Measurements from ENCODE around the gene CDKAL1. TPM values are rescaled to one million over a fixed set of nuclear protein-coding genes. Genes with fewer than 3 reads are reported as not detected.

Gene CDKAL1
- total and polyA plus RNA-seq, 9 of the 15 experiments (the other 6 are each of a cell fraction or from before 2014, with no cell fraction given) = 11.2 to 36.3 (median 20.1) TPM

DNA sequence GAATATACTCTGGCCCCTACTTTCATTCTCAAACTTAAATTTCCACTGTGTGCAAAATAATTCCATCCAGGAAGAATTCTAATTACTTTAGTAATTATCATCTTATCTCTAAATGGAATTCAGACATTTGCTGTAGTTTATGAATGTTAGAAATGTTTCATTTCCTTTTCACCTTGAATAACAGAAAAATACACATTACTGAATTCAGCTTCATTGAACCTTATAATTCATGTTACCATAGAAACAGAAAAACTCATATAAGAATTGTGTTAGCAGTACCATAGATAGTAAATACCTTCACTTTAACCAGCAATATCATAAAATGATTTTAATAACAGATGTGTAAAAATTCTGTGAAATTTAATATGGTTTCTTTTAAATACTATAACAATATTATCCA, 514.9 kb downstream of the CDKAL1 start:
- no peaks in the 10 kb centered on the region for H3K9me3 ChIP-seq (replicated peaks; ENCODE audit: control insufficient read depth, insufficient read depth, low read depth, low read length)
- no peaks in the 10 kb centered on the region for H3K79me2 ChIP-seq (ENCODE audit: control insufficient read depth, insufficient read depth, low read length)
- in situ Hi-C loops (cut with MboI) = no loop called here
- H3K9me1 ChIP-seq (ENCODE audit: control insufficient read depth, insufficient read depth, low read length) = no peaks in the 10 kb centered on the region
- H3K4me1 ChIP-seq (replicated peaks in 1 of 2; ENCODE audit: control insufficient read depth in 2 of 2, insufficient read depth in 2 of 2, low read length in 2 of 2) = no peaks in the 10 kb centered on the region
- no peak overlapping the region for H3K4me2 ChIP-seq (ENCODE audit: insufficient read depth, low read length)
- POLR2A ChIA-PET = no interaction called here
- no TSS peak for BruUV-seq (replicated peaks)
- H3K27me3 ChIP-seq (ENCODE audit: control insufficient read depth in 2 of 2, insufficient read depth in 2 of 2, low read length in 2 of 2) = no peaks in the 10 kb centered on the region
- H3K36me3 ChIP-seq (ENCODE audit: control insufficient read depth, insufficient read depth, low read length) = no peaks in the 10 kb centered on the region
- H4K20me1 ChIP-seq (replicated peaks; ENCODE audit: control insufficient read depth, insufficient read depth, low read length) = no peaks in the 10 kb centered on the region
- no peak overlapping the region for H3K4me3 ChIP-seq
- no peak overlapping the region for H3K27ac ChIP-seq (ENCODE audit: extremely low read depth, low read depth, low read length)
- H3K9ac ChIP-seq (ENCODE audit: insufficient read depth in 1 of 2, low read depth in 2 of 2, low read length in 2 of 2) = no peak overlapping the region
- intact Hi-C loops (cut with micrococcal nuclease) = no loop called here
- H2AFZ ChIP-seq (ENCODE audit: low read depth, low read length) = no peak overlapping the region
- FAIRE-seq (no peak), ATAC-seq (no peak), DNase-seq (ENCODE audit: extremely low read depth in 1 of 4, low spot score in 3 of 4) (no peak)
- TF ChIP-seq RFX1 (IDR thresholded peaks at IDR 0.05) (peak; percentile 61), ZFP36 (IDR thresholded peaks at IDR 0.05; ENCODE audit: low read depth, low read length, partially characterized antibody) (no peak), PYGO2 (tag; IDR thresholded peaks at IDR 0.05) (no peak)
- CTCF ChIA-PET (ENCODE audit: low intra/inter-chr PET ratio) = no interaction called here

DNA sequence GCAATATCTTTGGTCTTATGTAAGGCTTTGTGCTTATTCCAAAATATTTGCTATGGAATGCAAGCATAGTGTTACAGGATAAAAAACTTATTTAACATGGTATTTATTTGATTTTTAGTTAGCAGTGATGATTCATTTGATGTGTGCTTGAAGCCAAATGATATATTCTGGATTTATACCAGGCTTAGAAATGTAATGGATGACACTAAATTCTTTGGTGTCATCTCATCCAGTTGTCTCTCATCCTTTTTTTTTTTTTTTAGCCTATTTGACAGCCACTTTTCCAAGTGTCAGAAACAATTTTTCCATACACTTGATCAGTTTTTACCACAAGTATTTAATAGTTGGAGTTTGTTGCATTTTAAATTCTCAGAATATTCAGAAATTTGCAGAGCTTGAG, 515.3 kb downstream of the CDKAL1 start:
- H2AFZ ChIP-seq (ENCODE audit: low read depth, low read length) = no peak overlapping the region
- no peaks in the 10 kb centered on the region for H4K20me1 ChIP-seq (replicated peaks; ENCODE audit: control insufficient read depth, insufficient read depth, low read length)
- no peaks in the 10 kb centered on the region for H3K79me2 ChIP-seq (ENCODE audit: control insufficient read depth, insufficient read depth, low read length)
- no peak for TF ChIP-seq ZC3H11A (IDR thresholded peaks at IDR 0.05; ENCODE audit: low read depth, low read length)
- no peak for TF ChIP-seq GTF2A2 (tag; IDR thresholded peaks at IDR 0.05)
- no peak for TF ChIP-seq HDAC2 (IDR thresholded peaks at IDR 0.05)
- TF ChIP-seq EZH2 (IDR thresholded peaks at IDR 0.05; ENCODE audit: borderline replicate concordance, low read depth, low read length) = no peak
- no peak for TF ChIP-seq ZNF324 (CRISPR knock-in tag; IDR thresholded peaks at IDR 0.05)
- no peak overlapping the region for H3K4me2 ChIP-seq (ENCODE audit: insufficient read depth, low read length)
- no peaks in the 10 kb centered on the region for H3K9me1 ChIP-seq (ENCODE audit: control insufficient read depth, insufficient read depth, low read length)
- H3K4me1 ChIP-seq (replicated peaks in 1 of 2; ENCODE audit: control insufficient read depth in 2 of 2, insufficient read depth in 2 of 2, low read length in 2 of 2) = no peaks in the 10 kb centered on the region
- FAIRE-seq (no peak), ATAC-seq (no peak), DNase-seq (ENCODE audit: extremely low read depth in 1 of 4, low spot score in 3 of 4) (no peak)
- no peaks in the 10 kb centered on the region for H3K36me3 ChIP-seq (ENCODE audit: control insufficient read depth, insufficient read depth, low read length)
- H3K27me3 ChIP-seq (ENCODE audit: control insufficient read depth in 2 of 2, insufficient read depth in 2 of 2, low read length in 2 of 2) = no peaks in the 10 kb centered on the region
- intact Hi-C loops (cut with micrococcal nuclease) (no loop called here), in situ Hi-C loops (cut with MboI) (no loop called here)
- no peak overlapping the region for H3K27ac ChIP-seq (ENCODE audit: extremely low read depth, low read depth, low read length)
- no peak overlapping the region for H3K4me3 ChIP-seq
- no peaks in the 10 kb centered on the region for H3K9me3 ChIP-seq (replicated peaks; ENCODE audit: control insufficient read depth, insufficient read depth, low read depth, low read length)
- no TSS peak for BruUV-seq (replicated peaks)
- no peak overlapping the region for H3K9ac ChIP-seq (ENCODE audit: insufficient read depth in 1 of 2, low read depth in 2 of 2, low read length in 2 of 2)
- ChIA-PET CTCF (ENCODE audit: low intra/inter-chr PET ratio) (no interaction called here), POLR2A (interaction anchor here (0.6 kb wide), 1 partner anchor 79 kb away, joined by 3 read pairs; no protein-coding TSS in a partner anchor)

Data from K562 (cell line).